Lung (tissue), 12 donors: ENCODE results near the gene PRELP. TPM values are rescaled to one million over a fixed set of nuclear protein-coding genes. Genes with fewer than 3 reads are reported as not detected.

Experiments
- ATAC-seq: fragments of 200-7000 bp; cut with Tn5 transposase; one replicate; pipeline ENCODE4 v1.9.1; 2020; ENCODE audit warnings: moderate number of reproducible peaks; ENCODE audit not compliant: insufficient read depth, low FRiP score
- DNase-seq, 3 donors: peaks; one replicate each; pipeline ENCODE4 v3.0.0-alpha.2; 2013 to 2017
- H3K27ac ChIP-seq, 2 donors: one replicate each; pipeline ENCODE4 v1.5.1; 2013; ENCODE audit warnings: mild to moderate bottlenecking in 2 of 2, moderate library complexity in 2 of 2, control low read depth in 1 of 2, inconsistent platforms in 1 of 2, low read depth in 1 of 2, low read length in 1 of 2
- H3K27me3 ChIP-seq, 3 donors: one replicate each; pipeline ENCODE4 v1.5.1; 2013; ENCODE audit warnings: low read length in 2 of 3; ENCODE audit not compliant: control insufficient read depth in 3 of 3, insufficient read depth in 3 of 3
- H3K36me3 ChIP-seq, 4 donors: one replicate each; pipeline ENCODE4 v1.5.1; 2013; ENCODE audit warnings: low read length in 4 of 4, mild to moderate bottlenecking in 1 of 4, moderate library complexity in 1 of 4; ENCODE audit not compliant: control insufficient read depth in 4 of 4, insufficient read depth in 4 of 4
- H3K4me1 ChIP-seq, 5 donors: one replicate each; pipeline ENCODE4 v1.5.1; 2013; ENCODE audit warnings: low read length in 5 of 5, mild to moderate bottlenecking in 2 of 5, moderate library complexity in 1 of 5; ENCODE audit not compliant: control insufficient read depth in 5 of 5, insufficient read depth in 5 of 5
- H3K4me3 ChIP-seq: one replicate; pipeline ENCODE4 v1.5.1; 2013; ENCODE audit warnings: mild to moderate bottlenecking, control low read depth, moderate library complexity
- H3K9ac ChIP-seq, 2 donors: one replicate each; pipeline ENCODE4 v1.5.1; 2013; ENCODE audit warnings: low read length in 2 of 2, control low read depth in 1 of 2; ENCODE audit not compliant: insufficient read depth in 1 of 2
- H3K9me3 ChIP-seq, 4 donors: one replicate each; pipeline ENCODE4 v1.5.1; 2013; ENCODE audit warnings: low read length in 3 of 4, mild to moderate bottlenecking in 1 of 4, moderate library complexity in 1 of 4; ENCODE audit not compliant: control insufficient read depth in 4 of 4, insufficient read depth in 3 of 4
- WGBS, 2 donors: extraction: QIAGEN DNeasy Blood & Tissue Kit; methylation state at CpG; one replicate each; pipeline ENCODE4 v1.1.7; 2013; 5-methylcytosine and 5-hydroxymethylcytosine counted together
- polyA plus RNA-seq, 2 donors: library from polyadenylated mRNA; stranded (reverse); fragments of 200-250 nt; gene quantifications; one replicate each; pipeline ENCODE4 v1.2.1, GENCODE V29; 2013
- total RNA-seq, 2 donors: library from RNA; depleted of rRNA in 1 of 2; stranded (reverse); fragments of >200 nt in 1 of 2; gene quantifications; one replicate each; pipeline ENCODE4 v1.2.1, GENCODE V29; 2014 to 2021
- TF ChIP-seq, protein P1 (sequence below): IDR thresholded peaks from 2 replicates; pipeline ENCODE4 v1.5.1; 2012; ENCODE audit warnings: mild to moderate bottlenecking; ENCODE audit errors: control extremely low read depth, extremely low read depth
- donor health status: control.
- donor health status: control.
- donor health status: Bipolar disorder and iron deficiency.
- donor health status: healthy.
- donor health status: DM: yes; HTN: yes; CAD: no.

Gene PRELP
- total and polyA plus RNA-seq, 4 donors, result 2.0 to 26.0 (median 13.6) TPM

DNA sequence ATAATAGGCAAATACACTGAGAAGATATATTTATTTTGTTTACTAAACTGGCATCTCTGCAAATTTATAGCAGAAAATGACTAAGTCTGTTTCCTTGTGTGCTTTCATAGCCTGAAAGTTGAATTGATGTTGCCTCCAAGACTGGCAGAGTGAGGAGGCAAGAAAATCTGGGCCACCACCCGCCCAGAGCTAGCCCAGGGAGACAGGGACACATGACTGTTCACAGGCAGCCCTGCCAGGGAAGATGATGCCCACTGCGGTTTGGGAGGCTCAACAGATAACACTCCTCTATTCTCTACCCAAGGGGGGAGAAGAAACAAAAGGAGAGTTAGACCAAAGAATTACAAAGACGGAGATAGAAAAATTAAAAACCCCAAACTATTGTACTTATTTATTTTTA is 55.5 kb downstream of the PRELP start:
- ATAC-seq (no peak), DNase-seq (no peak)
- WGBS, 2 donors, result 93 to 94% methylated on average over 3 of the region's 3 CpGs
- Histone ChIP-seq H3K27ac (no peak overlapping the region), H3K4me1 (peaks cover 0 to 8% (median 0%) of the 10 kb centered on the region in 5 donors), H3K36me3 (no peaks in the 10 kb centered on the region), H3K27me3 (no peaks in the 10 kb centered on the region), H3K9me3 (no peaks in the 10 kb centered on the region), H3K4me3 (no peak overlapping the region), H3K9ac (no peak overlapping the region)
- TF ChIP-seq, protein P1, sequence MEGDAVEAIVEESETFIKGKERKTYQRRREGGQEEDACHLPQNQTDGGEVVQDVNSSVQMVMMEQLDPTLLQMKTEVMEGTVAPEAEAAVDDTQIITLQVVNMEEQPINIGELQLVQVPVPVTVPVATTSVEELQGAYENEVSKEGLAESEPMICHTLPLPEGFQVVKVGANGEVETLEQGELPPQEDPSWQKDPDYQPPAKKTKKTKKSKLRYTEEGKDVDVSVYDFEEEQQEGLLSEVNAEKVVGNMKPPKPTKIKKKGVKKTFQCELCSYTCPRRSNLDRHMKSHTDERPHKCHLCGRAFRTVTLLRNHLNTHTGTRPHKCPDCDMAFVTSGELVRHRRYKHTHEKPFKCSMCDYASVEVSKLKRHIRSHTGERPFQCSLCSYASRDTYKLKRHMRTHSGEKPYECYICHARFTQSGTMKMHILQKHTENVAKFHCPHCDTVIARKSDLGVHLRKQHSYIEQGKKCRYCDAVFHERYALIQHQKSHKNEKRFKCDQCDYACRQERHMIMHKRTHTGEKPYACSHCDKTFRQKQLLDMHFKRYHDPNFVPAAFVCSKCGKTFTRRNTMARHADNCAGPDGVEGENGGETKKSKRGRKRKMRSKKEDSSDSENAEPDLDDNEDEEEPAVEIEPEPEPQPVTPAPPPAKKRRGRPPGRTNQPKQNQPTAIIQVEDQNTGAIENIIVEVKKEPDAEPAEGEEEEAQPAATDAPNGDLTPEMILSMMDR, result no peak

DNA sequence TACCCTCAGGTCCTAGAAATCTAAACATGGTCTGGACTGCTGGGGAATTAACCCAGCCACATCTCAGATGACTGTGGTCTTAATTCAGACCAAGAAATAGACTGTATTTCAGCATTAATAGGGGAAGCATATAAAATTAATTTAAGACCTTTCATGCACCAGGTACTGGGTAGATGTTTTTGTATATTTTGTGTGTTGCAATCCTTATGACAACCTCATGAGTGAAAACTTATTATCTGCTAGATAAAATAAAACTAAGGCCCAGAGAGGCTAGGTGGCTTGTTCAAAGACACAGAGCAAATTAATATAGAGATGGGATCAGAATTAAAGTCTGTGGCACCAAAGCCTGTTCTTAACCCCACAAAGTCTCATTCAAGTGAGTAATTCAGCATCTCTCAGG is 58.4 kb downstream of the PRELP start:
- DNase-seq (no peak), ATAC-seq (no peak)
- Histone ChIP-seq H3K36me3 (no peaks in the 10 kb centered on the region), H3K4me1 (peaks cover 0 to 10% (median 0%) of the 10 kb centered on the region in 5 donors), H3K27ac (peak overlapping the region in 1 of 2 donors; percentile 45), H3K27me3 (no peaks in the 10 kb centered on the region), H3K9ac (no peak overlapping the region), H3K9me3 (no peaks in the 10 kb centered on the region), H3K4me3 (no peak overlapping the region)
- TF ChIP-seq, protein P1, result no peak

DNA sequence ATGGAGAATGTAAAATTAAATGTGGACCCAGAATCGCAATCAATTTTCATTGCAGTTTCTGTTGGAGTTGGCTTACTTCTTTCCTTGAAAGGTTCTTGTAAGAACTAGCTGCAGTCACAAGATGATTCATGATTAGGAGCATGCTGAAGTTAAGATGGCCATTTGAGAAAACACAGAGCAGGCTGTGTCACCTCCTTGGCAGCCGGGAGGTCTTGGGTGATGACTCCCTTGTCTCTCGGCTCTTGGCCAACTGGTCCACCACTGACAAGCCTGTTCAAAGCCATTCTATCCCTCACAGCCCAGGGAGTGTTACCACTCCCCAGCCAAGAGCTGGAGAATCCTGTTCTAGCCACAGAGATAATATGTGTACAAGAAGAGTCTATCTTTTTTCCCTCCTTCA is 58.9 kb downstream of the PRELP start:
- DNase-seq (no peak), ATAC-seq (no peak)
- Histone ChIP-seq H3K36me3 (no peaks in the 10 kb centered on the region), H3K9me3 (no peaks in the 10 kb centered on the region), H3K4me3 (no peak overlapping the region), H3K27me3 (no peaks in the 10 kb centered on the region), H3K27ac (peak overlapping the region in 1 of 2 donors; percentile 45), H3K9ac (no peak overlapping the region), H3K4me1 (peaks cover 0 to 10% (median 0%) of the 10 kb centered on the region in 5 donors)
- WGBS, 2 donors, result 87 to 90% methylated on average over 3 of the region's 3 CpGs
- TF ChIP-seq, protein P1, result no peak

DNA sequence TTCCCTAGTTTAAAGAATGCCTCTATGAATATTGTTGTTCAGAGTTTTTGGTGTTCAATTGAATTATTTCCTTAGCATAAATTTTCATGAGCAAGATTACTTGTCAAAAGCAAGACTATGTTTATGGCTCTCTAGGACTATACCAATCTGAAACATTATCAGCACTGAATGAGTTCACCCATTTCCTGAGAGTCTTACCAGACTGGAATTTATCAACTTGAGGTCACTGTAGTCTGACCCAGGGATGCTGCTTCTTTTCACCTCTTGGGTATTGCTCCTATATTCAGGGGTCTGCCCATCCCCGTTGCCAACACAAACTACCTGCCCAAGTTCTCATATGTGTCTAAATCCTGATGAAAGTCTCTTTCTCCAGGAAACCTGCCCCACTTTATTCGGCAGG is 61.0 kb downstream of the PRELP start:
- DNase-seq (no peak), ATAC-seq (peak; percentile 24)
- H3K36me3 ChIP-seq, result no peaks in the 10 kb centered on the region
- TF ChIP-seq, protein P1, result no peak
- H3K4me1 ChIP-seq, result peaks cover 0 to 10% (median 0%) of the 10 kb centered on the region in 5 donors
- no peaks in the 10 kb centered on the region for H3K9me3 ChIP-seq
- H3K27ac ChIP-seq, result peak overlapping the region in 1 of 2 donors; percentile 67
- H3K4me3 ChIP-seq, result no peak overlapping the region
- 45 to 48% methylated on average over 2 of the region's 2 CpGs for WGBS, 2 donors
- H3K9ac ChIP-seq, result no peak overlapping the region
- H3K27me3 ChIP-seq, result no peaks in the 10 kb centered on the region
